Activated gamma-delta T cell treated with anti-CD3 and anti-CD28 coated beads, Interleukin-2, amount 50 U/mL, for 16 hours (primary cell): ENCODE measurements around the gene SLC6A20.

ENCODE experiments used
- DNase-seq: peaks from one replicate; pipeline ENCODE4 v3.0.0-alpha.2; 2020; ENCODE audit warnings: low read depth

The SLC6A20 gene

DNA sequence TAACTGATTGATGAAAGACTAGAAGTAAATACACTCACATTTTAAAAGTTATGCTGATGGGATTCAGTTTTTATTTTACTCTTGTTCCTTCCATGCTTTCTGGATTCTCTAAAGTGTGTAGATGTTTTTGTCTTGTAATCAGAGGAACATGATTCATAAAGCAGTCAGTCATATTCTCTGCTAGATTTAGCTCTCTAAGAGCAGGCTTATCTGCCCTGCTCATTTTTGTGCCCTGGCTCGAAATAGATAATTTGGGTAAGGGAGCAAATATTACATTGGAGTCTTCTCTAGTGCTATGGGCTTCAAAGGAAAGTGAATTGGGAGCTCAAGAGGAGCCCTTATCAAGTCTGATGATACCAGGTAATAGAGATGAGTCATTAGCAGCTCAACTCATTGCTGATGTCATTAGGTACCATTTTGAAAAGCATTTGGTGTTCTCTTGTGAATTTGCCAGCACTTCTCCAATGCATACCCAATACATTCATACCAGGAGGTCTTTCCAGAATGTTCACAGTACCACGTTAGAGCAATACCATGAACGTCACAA is 79.5 kb downstream of the SLC6A20 start:
- DNase-seq = no peak

DNA sequence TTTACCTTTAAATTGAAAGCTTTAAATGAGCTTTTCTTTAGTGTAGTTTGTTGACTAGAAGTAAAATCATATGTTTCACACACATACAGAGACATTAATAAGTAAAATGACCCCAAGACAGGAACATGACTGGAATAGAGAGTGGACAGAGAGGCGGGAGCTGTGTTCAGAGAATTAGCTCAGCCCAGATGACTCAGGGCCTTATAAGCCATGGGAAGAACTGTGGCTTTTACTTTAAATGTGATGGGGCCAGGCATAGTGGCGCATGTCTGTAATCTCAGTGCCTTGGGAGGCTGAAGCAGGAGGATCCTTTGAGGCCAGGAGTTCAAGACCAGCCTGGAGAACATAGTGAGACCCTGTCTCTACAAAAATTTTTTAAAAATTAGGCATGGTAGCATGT is 80.4 kb downstream of the SLC6A20 start:
- DNase-seq = no peak

DNA sequence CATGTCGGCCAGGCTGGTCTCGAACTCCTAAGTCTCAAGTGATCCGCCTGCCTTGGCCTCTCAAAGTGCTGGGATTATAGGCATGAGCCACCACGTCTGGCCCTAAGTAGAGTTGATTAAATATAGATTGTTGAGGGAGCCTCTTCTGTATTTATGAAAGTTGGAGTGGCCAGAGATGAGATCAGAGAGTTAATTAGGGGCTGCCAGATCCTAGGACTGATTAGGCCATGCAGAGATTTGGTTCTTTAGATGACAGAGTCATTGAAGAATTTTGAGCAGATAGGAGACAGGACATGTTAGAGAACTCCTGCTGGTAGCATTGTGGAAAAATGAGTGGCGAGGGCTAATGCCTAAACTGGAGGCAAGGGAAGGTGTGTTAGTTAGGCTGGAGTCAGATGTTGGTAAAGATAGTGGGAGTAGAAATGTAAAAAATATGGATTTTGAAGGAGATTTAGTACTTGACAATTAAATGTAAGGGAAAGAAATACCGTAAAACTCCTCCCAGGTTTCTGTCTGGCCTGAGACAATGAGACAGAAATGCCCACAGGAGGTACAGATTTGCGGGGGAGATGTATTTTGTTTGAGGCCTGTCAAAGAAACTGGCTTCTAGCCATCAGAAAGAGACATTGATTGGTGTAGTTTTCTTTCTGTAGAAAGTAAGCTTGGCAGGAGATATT is 83.8 kb downstream of the SLC6A20 start:
- DNase-seq = no peak

DNA sequence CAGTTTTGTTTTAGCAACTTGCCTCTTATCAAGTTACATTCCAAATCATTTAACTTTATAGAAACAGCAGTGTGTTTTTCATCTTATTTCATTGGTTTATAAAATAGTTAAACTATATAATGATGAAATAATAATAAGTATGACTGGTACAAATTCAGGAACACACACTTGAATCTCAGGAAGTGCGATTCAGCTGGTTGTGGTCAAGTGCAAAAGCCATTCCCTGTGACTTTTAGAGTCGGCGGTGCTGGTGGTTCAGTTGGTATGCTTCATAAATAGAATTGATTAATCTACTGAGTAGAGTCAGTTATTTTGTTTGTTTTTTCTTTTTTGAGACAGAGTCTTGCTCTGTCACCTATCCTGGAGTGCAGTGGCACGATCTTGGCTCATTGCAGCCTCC is 84.4 kb downstream of the SLC6A20 start:
- no peak for DNase-seq

DNA sequence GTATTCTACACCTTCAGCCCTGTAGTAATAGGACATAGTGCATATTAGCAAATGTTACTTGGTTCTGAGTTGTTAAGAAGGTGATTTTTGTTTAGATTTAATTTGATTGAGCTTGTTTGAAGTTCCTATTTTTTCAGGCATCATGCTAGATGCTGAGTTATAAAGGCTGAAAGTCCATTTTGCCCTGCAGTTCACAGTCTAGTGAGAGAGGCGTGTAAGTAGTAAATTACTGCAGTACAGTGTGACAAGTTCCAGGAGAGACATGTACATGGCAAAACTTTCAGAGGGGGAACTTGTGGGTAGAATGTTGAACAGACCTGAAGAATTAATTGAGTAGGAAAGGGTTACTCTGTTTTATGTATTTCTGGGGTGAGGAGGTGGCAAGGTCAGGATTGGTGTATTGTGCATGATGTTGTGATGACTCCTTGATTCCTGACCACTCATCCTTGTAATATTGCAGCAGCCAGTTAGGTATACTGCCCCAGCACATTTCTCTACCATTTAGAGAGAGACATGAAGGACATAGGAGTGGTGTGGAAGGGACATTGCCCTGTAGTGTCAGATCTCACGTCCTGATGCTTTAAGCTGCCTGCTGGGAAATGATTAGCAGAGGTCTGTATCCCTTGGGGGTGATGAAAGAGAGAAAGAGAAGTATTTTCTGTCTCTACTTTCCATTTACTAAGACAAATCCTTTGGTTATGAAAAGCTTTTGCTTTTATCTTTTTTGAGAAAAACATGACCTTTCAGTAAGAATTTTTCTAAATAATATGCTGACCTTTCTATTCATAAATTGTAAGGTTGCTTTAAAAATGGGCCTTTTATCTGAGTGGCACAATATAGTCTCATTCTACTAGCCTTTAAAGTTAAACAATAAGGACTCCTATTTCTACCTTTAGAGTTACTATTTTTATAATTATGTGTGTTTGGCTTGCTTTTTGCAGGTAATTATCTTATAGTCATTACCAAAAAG is 90.2 kb downstream of the SLC6A20 start:
- DNase-seq = no peak
